ENCODE measurements around the gene DEUP1. TPM values are rescaled to one million over a fixed set of nuclear protein-coding genes. Genes with fewer than 3 reads are reported as not detected.
"Not testable (repeated sequence)": the region's sequence is repeated elsewhere in the genome, so short reads cannot be mapped to it uniquely, and the experiment has no call there.

DEUP1 gene
- total RNA-seq: not detected in 2 replicates

DNA sequence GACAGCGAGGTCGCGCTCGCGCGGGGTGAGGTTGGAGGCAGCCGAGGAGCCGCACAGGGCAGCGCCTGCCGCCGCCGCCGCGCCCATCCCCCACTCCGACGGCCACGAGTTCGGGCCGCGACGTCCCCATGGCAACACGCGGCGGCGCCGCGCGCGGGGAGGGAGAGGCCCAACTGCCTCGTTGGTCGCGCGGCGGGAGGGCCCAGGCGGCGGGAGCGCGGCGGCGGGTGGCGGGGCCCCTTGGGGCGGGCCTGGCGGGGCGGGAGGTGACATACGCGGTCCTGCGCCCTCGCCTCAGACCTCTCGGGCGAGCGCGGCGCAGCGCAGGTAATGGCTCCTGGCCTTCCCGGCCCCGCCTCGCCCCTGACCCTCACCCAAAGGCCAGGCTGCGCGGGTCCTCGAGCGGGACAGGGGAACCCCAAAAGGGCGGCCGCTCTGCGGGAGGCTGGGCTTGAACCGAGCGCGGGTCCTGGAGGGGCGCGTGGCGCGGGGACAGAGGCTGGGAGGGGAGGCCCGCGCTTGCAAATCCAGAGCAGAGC is at the start of gene DEUP1:
TSS of gene DEUP1 (plus strand) at position 297 of the 539 bp plus-strand sequence. CDS start 1,518 bp downstream, outside the sequence.
- DNase-seq (ENCODE audit: low read depth, low spot score): no peak

DNA sequence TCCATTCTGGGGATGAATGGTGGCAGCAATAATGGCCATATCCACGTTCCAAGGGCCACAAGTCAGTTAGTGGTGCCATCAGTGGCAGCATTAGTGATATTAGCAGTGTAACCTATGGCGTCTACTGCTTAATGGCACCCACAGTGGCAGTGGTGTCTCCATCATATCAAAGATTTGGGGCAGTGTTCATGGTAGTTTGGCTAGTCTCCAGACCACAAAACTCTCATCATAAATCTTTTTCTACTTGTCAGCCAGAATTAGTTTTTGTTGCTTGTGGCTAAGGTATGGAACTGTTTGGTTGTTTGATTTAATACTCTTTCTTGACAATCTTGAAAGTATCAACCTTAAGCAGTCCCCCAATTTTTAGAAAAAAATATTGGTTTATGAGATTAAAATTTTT is 45.1 kb upstream of the DEUP1 start:
- no peak for DNase-seq (ENCODE audit: low read depth, low spot score)

- DNase-seq (ENCODE audit: low read depth, low spot score): no peak
Measured at GRCh38 chr11:93287434-93287833, 43.1 kb upstream of the DEUP1 start.

DNA sequence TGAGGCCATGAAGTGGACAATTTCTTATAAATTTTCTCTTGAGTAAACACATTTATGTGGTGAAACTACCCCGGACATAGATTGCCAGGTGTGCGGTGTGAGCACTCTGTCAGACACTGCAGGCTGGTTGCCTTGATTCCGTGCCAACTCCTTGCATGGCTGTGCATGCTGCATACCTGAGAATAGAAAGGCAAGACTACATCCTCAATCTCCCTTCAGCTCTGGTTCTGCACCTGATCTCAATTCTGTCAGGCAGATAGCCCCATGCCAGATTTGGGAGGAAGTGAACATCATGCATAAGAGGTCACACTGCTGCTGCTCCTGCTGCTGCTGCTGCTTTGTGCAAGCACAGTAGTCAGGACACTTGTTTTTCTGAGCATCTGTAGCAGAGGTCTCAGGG is 42.5 kb upstream of the DEUP1 start:
- DNase-seq (ENCODE audit: low read depth, low spot score): no peak

GRCh38 chr11:93288767-93289166 is 41.8 kb upstream of the DEUP1 start:
- no peak for DNase-seq (ENCODE audit: low read depth, low spot score)

GRCh38 chr11:93289782-93290463 is 40.6 kb upstream of the DEUP1 start:
- no peak for DNase-seq (ENCODE audit: low read depth, low spot score)

DNA sequence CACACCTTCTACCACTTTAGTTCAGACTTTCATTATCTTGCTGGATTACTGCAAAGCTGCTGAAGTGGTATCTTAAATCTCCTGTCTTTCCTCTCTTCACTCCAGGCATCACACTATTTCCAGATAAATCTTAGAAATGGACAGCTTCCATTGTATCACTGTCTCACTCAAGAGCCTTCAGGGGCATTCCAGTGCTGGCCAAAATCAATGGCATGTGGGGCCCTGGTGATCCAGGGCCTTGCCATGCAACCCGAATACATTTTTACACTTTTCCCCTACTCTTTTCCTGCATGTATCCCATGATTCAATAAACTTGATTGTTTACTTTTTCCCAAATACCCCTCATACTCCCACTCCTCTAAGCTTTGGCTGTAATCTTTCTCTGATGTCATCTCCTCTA is 39.4 kb upstream of the DEUP1 start:
- no peak for DNase-seq (ENCODE audit: low read depth, low spot score)

- DNase-seq (ENCODE audit: low read depth, low spot score): no peak
Measured at GRCh38 chr11:93291898-93292297, 38.6 kb upstream of the DEUP1 start.

DNA sequence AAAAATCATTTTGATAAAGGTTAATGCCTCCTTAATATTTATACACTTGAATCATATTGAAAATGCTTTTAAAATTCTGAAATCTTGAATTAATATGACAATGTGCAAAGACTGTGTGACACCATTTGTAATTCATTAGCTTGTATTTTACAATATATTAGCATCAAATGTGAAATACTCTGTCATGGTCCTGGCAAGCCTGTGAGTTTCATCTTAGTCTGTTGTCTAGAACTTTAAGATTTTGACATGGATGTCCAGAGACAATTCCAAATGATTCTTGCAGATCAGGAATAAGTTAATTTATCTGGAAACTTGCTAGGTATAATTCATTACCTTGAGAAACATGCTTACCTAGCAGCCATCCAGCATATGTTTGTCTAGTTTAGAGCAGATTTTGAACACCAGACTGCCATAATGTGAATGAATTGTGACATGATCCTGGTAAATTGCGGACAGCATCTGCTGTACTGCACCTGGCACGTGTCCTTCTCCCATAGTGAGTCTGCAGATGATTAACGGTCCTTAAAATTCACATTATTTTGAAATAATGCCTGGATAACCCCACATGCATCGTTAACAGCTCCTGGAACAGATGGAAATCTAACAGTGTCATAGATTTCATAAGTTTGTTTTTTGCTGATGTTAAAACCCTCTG is 34.5 kb upstream of the DEUP1 start:
- DNase-seq (ENCODE audit: low read depth, low spot score): no peak

GRCh38 chr11:93303689-93304088 is 26.9 kb upstream of the DEUP1 start:
- no peak for DNase-seq (ENCODE audit: low read depth, low spot score)

DNA sequence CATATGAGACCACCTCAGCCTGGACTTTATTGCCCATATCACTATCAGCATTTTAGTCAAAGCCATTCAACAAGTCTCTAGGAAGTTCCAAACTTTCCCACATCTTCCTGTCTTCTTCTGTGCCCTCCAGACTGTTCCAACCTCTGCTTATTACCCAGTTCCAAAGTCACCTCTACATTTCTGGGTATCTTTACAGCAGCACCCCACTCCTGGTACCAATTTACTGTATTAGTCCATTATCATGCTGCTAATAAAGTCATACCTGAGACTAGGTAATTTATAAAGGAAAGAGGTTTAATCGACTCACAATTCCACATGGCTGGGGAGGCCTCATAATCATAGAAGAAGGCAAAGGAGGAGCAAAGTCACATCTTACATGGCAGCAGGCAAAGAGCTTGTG is 16.1 kb upstream of the DEUP1 start:
- not testable (repeated sequence) for DNase-seq (ENCODE audit: low read depth, low spot score)

GRCh38 chr11:93319224-93319839 is 11.2 kb upstream of the DEUP1 start:
- no peak for DNase-seq (ENCODE audit: low read depth, low spot score)

- no peak for DNase-seq (ENCODE audit: low read depth, low spot score)
Measured at GRCh38 chr11:93320230-93320629, 10.3 kb upstream of the DEUP1 start.

DNA sequence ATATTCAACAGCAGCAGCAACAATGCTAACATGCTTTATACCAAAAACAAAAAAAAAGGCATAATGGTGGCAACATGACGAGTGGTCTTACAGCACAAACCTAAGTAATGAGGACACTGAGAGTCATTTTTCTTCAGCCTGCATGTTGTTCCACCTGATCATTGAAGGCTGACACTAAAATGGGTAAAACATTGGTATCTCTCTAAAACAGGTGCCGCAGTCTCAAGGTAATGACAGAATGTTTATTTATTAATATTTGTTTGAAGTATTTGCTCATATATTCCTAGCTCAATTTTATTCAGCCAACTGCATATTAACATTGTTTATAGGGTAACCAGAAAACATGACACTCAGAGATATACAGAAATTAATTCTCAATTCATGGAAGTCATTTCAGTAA is 8.3 kb upstream of the DEUP1 start:
- no peak for DNase-seq (ENCODE audit: low read depth, low spot score)

- DNase-seq (ENCODE audit: low read depth, low spot score): no peak
Measured at GRCh38 chr11:93323747-93324146, 6.8 kb upstream of the DEUP1 start.

DNA sequence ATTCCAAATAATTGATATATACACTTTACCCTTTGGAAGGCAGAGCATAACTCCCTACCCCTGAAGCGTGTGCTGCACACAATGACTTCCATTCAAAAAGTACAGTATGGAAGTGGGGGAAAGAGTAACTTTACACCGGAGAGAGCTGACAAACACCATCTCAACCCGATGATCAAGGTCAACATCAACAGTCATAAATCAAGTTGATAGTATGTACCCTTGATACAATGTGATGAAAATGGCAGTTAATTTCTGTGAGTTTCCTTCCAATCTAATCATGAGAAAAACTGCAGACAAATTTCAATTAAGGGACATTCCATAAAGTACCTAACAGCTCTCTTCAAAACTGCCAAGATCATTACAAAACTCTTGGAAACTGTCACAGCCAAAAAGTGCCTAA is 6.0 kb upstream of the DEUP1 start:
- DNase-seq (ENCODE audit: low read depth, low spot score): no peak

GRCh38 chr11:93326681-93327080 is 3.9 kb upstream of the DEUP1 start:
- no peak for DNase-seq (ENCODE audit: low read depth, low spot score)

DNA sequence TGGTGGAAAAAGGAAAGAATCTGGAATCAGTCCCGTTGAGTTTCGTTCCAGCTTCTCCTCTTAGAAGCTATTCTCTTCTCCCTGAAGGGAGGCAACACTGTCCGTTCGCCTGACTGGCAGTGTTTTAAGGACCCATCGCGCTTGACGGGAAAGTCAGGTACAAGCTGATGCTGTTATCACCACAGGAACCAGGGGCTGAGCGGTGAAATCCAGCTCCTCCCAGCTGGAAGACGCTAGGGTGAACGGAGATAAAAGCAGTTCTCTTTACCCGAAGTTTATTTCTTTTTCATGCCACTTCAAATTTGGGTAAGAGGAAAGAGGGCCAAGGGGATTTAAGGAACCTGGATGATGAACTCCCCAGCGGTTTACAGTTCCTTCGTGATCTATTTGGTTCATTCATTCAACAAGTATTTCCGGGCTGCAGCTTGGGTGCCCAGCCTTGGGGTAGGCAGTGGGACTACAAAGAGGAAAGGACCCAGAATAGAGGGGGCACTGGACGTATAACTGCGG is 551 bp upstream of the DEUP1 start:
- no peak for DNase-seq (ENCODE audit: low read depth, low spot score)

- no peak for DNase-seq (ENCODE audit: low read depth, low spot score)
Measured at GRCh38 chr11:93340223-93340622, 9.7 kb downstream of the DEUP1 start.

DNA sequence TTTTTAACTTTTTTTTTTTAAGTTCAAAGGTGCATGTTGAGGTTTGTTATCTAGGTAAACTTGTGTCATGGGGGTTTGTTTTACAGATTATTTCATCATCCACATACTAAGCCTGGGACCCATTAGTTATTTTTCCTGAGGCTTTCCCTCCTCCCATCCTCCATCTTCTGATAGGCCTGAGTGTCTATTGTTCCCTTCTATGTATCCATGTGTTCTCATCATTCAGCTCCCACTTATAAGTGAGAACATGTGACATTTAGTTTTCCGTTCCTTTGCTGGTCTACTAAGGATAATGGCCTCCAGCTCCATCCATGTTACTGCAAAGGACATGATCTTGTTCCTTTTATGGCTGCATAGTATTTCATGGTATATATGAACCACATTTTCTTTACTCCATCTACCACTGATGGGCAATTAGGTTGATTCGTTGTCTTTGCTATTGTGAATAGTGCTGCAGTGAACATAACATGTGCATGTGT is 14.4 kb downstream of the DEUP1 start:
- DNase-seq (ENCODE audit: low read depth, low spot score): no peak

GRCh38 chr11:93348930-93349329 is 18.4 kb downstream of the DEUP1 start:
- DNase-seq (ENCODE audit: low read depth, low spot score): no peak

- no peak for DNase-seq (ENCODE audit: low read depth, low spot score)
Measured at GRCh38 chr11:93350835-93351234, 20.3 kb downstream of the DEUP1 start.

Measured in pulmonary artery endothelial cell (primary cell).